HEK293T (cell line): Measurements from ENCODE around the gene GIGYF2.
"Not testable (repeated sequence)": the region's sequence is repeated elsewhere in the genome, so short reads cannot be mapped to it uniquely, and the experiment has no call there.

ENCODE experiments used
- CTCF ChIA-PET: fragments of 350-600 bp; formaldehyde crosslinking; extraction: SDS; loops from one replicate; lab custom pipeline; 2021; ENCODE audit warnings: antibody characterized with exemption, inconsistent platforms; lab: Yijun Ruan, JAX
- POLR2A ChIA-PET: fragments of 350-600 bp; formaldehyde crosslinking; extraction: SDS; loops from one replicate; lab custom pipeline; 2020; ENCODE audit warnings: antibody characterized with exemption, inconsistent platforms; lab: Yijun Ruan, JAX
- DNase-seq: peaks from one replicate; pipeline ENCODE4 v3.0.0; 2012; ENCODE audit warnings: mixed read lengths; ENCODE audit errors: extremely low spot score
- ARNT ChIP-seq: fragments of 450-650 bp; IDR thresholded peaks from 2 replicates; pipeline ENCODE4 v1.6.1; 2017; ENCODE audit warnings: mild to moderate bottlenecking
- BHLHE40 ChIP-seq: fragments of 450-650 bp; IDR thresholded peaks from 2 replicates; pipeline ENCODE4 v1.6.1; 2016; ENCODE audit warnings: mild to moderate bottlenecking, moderate library complexity, borderline replicate concordance
- CTBP1 ChIP-seq: fragments of 450-650 bp; IDR thresholded peaks from 2 replicates; pipeline ENCODE4 v1.6.1; 2016; ENCODE audit warnings: borderline replicate concordance
- ELF4 ChIP-seq: fragments of 450-650 bp; IDR thresholded peaks from 2 replicates; pipeline ENCODE4 v1.6.1; 2017; ENCODE audit warnings: antibody characterized with exemption
- FOXA1 ChIP-seq: fragments of 450-650 bp; IDR thresholded peaks from 2 replicates; pipeline ENCODE4 v1.6.1; 2016; ENCODE audit warnings: mild to moderate bottlenecking
- FOXK2 ChIP-seq: fragments of 450-650 bp; IDR thresholded peaks from 2 replicates; pipeline ENCODE4 v1.6.1; 2016; ENCODE audit warnings: mild to moderate bottlenecking
- FOXM1 ChIP-seq: fragments of 450-650 bp; IDR thresholded peaks from 2 replicates; pipeline ENCODE4 v1.6.1; 2017; ENCODE audit warnings: mild to moderate bottlenecking, borderline replicate concordance
- HDGF ChIP-seq: fragments of 450-650 bp; IDR thresholded peaks from 2 replicates; pipeline ENCODE4 v1.6.1; 2017; ENCODE audit warnings: antibody characterized with exemption, borderline replicate concordance
- L3MBTL2 ChIP-seq: fragments of 450-650 bp; conservative IDR thresholded peaks from 2 replicates; pipeline ENCODE4 v1.6.1; 2016; ENCODE audit warnings: mild to moderate bottlenecking
- LEF1 ChIP-seq: fragments of 450-650 bp; IDR thresholded peaks from 2 replicates; pipeline ENCODE4 v1.6.1; 2017; ENCODE audit warnings: mild to moderate bottlenecking, borderline replicate concordance
- NFRKB ChIP-seq: fragments of 450-650 bp; IDR thresholded peaks from 2 replicates; pipeline ENCODE4 v1.6.1; 2016; ENCODE audit warnings: mild to moderate bottlenecking, moderate library complexity
- SP1 ChIP-seq: fragments of 450-650 bp; IDR thresholded peaks from 2 replicates; pipeline ENCODE4 v1.6.1; 2017
- SUZ12 ChIP-seq: fragments of 450-650 bp; IDR thresholded peaks from 2 replicates; pipeline ENCODE4 v1.6.1; 2016; ENCODE audit warnings: mild to moderate bottlenecking
- TARDBP ChIP-seq: fragments of 450-650 bp; IDR thresholded peaks from 2 replicates; pipeline ENCODE4 v1.6.1; 2016
- ZNF384 ChIP-seq: fragments of 450-650 bp; IDR thresholded peaks from 2 replicates; pipeline ENCODE4 v1.6.1; 2016
- TF ChIP-seq, protein P1 (sequence below): fragments of 450-650 bp; IDR thresholded peaks from 2 replicates; pipeline ENCODE4 v1.6.1; 2016

Gene GIGYF2

DNA sequence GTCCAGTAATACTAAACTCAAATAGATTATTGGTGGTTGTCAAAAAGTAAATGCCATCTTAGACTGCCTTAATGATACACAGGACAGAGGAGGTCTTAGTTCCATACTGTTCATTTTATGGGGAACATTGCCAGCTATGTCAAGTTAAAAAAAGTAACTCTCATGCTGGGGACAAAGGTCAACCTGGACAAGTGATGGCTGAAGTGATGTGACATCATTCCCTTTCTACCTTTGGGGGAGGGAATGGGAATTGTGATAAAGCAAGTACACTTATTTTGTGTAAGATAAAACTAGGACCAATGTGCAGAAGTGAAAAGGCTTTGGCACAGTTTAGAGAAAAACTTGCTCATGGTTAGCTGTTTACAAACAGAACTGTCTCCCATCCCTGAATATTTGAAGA is 148.9 kb downstream of the GIGYF2 start:
- ChIA-PET CTCF (no interaction called here), POLR2A (no interaction called here)
- DNase-seq: no peak
- TF ChIP-seq FOXA1 (no peak), SUZ12 (no peak), NFRKB (no peak), LEF1 (no peak), ELF4 (no peak), TARDBP (no peak), CTBP1 (no peak), FOXK2 (no peak)
- TF ChIP-seq, protein P1, sequence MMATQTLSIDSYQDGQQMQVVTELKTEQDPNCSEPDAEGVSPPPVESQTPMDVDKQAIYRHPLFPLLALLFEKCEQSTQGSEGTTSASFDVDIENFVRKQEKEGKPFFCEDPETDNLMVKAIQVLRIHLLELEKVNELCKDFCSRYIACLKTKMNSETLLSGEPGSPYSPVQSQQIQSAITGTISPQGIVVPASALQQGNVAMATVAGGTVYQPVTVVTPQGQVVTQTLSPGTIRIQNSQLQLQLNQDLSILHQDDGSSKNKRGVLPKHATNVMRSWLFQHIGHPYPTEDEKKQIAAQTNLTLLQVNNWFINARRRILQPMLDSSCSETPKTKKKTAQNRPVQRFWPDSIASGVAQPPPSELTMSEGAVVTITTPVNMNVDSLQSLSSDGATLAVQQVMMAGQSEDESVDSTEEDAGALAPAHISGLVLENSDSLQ: no peak

GRCh38 chr2:232850039-232850438 is 152.9 kb downstream of the GIGYF2 start:
- TF ChIP-seq FOXM1 (no peak), ZNF384 (no peak), ARNT (no peak)
- no peak for DNase-seq
- ChIA-PET CTCF (no interaction called here), POLR2A (no interaction called here)

GRCh38 chr2:232852081-232852480 is 154.9 kb downstream of the GIGYF2 start:
- POLR2A ChIA-PET, DNase-seq: not testable (repeated sequence)
- CTCF ChIA-PET: interaction anchor here (1.3 to 1.7 kb wide), 2 partner anchors 10 to 177 kb away, joined by 4 to 7 read pairs; no protein-coding TSS in a partner anchor

DNA sequence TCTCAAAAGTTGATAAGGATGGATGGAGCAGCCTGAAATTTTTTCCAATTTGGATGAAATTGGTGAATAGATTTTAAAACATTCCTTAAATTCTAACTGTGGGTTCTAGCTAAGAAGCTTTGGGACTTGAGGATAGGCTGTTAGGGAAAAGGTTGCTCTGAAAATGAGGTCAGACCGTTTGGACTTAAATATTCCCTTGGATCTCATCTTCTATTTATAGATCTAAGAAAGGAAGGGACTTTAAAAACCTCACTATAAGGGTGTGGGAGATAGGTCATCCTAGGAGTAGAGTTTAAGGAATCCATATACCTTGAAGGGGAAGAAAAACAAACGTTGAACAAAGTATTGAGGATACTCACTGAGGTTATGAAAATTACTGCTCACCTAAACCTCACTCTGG is 155.5 kb downstream of the GIGYF2 start:
- no peak for DNase-seq
- TF ChIP-seq FOXK2 (no peak), ELF4 (no peak), FOXA1 (no peak), BHLHE40 (no peak), NFRKB (no peak)
- ChIA-PET POLR2A (no interaction called here), CTCF (interaction anchor here (1.1 to 1.7 kb wide), 3 partner anchors 11 to 196 kb away, joined by 4 to 7 read pairs (median 5); no protein-coding TSS in a partner anchor)

DNA sequence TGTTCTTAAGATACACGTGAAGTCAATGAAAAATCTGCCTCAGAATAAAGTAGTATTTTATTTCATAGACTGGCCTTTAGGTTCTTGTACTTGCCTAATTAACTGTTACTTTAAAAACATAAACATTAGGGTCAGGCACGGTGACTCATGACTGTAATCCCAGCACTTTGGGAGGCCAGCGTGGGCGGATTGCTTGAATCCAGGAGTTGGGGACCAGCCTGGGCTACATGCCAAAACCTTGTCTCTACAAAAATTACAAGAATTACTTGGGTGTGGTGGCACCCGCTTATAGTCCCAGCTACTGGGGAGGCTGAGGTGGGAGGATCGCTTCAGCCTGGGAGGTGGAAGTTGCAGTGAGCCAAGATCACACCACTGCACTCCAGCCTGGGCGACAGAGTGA is 157.0 kb downstream of the GIGYF2 start:
- CTCF ChIA-PET: interaction anchor here (0.6 to 1.7 kb wide), 3 partner anchors 12 to 201 kb away, joined by 4 read pairs; no protein-coding TSS in a partner anchor
- no peak for TF ChIP-seq TARDBP
- TF ChIP-seq FOXM1: no peak
- TF ChIP-seq CTBP1: no peak
- TF ChIP-seq FOXA1: no peak
- no peak for TF ChIP-seq SUZ12
- no peak for TF ChIP-seq L3MBTL2
- TF ChIP-seq LEF1: no peak
- no peak for TF ChIP-seq ZNF384
- TF ChIP-seq, protein P1: no peak
- TF ChIP-seq BHLHE40: no peak
- TF ChIP-seq ELF4: no peak
- POLR2A ChIA-PET: no interaction called here
- no peak for DNase-seq

DNA sequence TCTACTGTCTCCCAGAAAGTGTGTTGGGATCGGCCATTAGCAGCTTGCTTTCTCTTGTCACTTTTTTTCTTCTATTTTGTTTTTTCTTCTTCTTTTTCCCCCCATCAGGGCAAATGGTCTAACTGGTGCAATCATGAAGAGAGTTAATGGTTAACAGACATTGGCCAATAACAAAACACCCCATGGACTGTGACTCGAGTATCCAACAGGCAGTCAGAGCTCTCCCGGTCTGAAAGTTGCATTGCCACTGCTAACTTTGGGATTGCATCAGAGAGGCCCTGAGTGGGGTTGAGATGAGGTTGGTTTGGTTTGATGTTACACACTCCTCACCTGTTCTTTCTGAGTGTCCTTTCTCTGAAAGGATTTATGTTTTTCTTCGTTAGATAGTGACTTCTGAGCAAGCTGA is 160.0 kb downstream of the GIGYF2 start:
- TF ChIP-seq FOXM1: no peak
- no peak for TF ChIP-seq NFRKB
- POLR2A ChIA-PET: no interaction called here

DNA sequence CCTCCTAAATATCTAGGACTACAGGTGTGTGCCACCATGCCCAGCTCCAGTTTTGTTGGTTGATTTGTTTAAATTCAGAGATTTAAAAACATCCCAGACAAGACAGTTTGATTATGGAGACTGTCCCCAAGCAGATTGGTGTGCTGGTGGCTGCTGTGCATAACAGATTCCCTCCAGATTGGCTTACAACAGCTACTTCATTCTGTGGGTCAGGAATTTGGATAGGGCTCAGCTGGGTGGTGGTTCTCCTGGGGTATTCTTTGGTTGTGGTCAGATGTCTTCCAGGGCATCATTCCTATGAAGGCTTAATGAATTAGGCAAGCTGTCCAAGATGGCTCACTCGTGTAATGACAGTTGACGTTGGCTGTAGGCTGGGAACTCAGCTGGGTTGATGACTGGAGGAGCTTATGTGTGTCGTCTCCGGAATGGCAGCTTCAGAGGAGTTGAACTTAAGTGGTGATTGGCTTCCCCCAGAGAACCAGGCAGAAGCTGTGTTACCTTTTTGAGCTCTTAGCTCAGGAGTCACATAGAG is 162.3 kb downstream of the GIGYF2 start:
- TF ChIP-seq NFRKB (no peak), FOXM1 (no peak), LEF1 (no peak), SP1 (no peak), BHLHE40 (no peak), SUZ12 (no peak)
- DNase-seq: no peak
- ChIA-PET CTCF (interaction anchor here (0.6 kb wide), 1 partner anchor 392 kb away, joined by 3 read pairs; the partner anchor contains the start of gene ATG16L1), POLR2A (no interaction called here)

More for the DNA sequence above, 160.0 kb downstream of the GIGYF2 start:
- CTCF ChIA-PET: no interaction called here
- DNase-seq: no peak

GRCh38 chr2:232860593-232861241 is 163.6 kb downstream of the GIGYF2 start:
- ChIA-PET CTCF (no interaction called here), POLR2A (no interaction called here)
- DNase-seq: no peak
- TF ChIP-seq LEF1 (no peak), HDGF (no peak), FOXA1 (no peak)
